ENCODE results near the gene TANK. TPM values are rescaled to one million over a fixed set of nuclear protein-coding genes. Genes with fewer than 3 reads are reported as not detected.
A peak's percentile ranks its signal among the peaks of the same experiment; 100 is the strongest.

The TANK gene
- total and polyA plus RNA-seq, 2 donors from 2014 or later = 21.2 to 56.1 TPM

GRCh38 chr2:161152302-161152701 lies 7.9 kb upstream of the TANK start:
- FAIRE-seq (no peak), DNase-seq (no peak)
- TF ChIP-seq, protein P1, sequence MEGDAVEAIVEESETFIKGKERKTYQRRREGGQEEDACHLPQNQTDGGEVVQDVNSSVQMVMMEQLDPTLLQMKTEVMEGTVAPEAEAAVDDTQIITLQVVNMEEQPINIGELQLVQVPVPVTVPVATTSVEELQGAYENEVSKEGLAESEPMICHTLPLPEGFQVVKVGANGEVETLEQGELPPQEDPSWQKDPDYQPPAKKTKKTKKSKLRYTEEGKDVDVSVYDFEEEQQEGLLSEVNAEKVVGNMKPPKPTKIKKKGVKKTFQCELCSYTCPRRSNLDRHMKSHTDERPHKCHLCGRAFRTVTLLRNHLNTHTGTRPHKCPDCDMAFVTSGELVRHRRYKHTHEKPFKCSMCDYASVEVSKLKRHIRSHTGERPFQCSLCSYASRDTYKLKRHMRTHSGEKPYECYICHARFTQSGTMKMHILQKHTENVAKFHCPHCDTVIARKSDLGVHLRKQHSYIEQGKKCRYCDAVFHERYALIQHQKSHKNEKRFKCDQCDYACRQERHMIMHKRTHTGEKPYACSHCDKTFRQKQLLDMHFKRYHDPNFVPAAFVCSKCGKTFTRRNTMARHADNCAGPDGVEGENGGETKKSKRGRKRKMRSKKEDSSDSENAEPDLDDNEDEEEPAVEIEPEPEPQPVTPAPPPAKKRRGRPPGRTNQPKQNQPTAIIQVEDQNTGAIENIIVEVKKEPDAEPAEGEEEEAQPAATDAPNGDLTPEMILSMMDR (IDR thresholded peaks at IDR 0.05; ENCODE audit: borderline replicate concordance, extremely low read depth, insufficient read depth) = no peak
- no peaks in the 10 kb centered on the region for H3K27me3 ChIP-seq (ENCODE audit: control insufficient read depth, insufficient read depth, low read length)
- no peaks in the 10 kb centered on the region for H3K36me3 ChIP-seq (ENCODE audit: control insufficient read depth in 2 of 3, insufficient read depth in 3 of 3, low read length in 3 of 3)
- intact Hi-C loops (cut with DNase I) = no loop called here
- no peak overlapping the region for H3K4me3 ChIP-seq (ENCODE audit: low read length in 3 of 3)
- peaks cover 0 to 15% (median 0%) of the 10 kb centered on the region in 3 donors for H3K9me3 ChIP-seq (ENCODE audit: control insufficient read depth in 2 of 3, insufficient read depth in 1 of 3, low read length in 3 of 3)
- H3K4me1 ChIP-seq (ENCODE audit: control insufficient read depth in 2 of 3, insufficient read depth in 2 of 3, low read depth in 1 of 3, low read length in 3 of 3) = no peaks in the 10 kb centered on the region
- H3K9ac ChIP-seq (ENCODE audit: low read length in 3 of 3) = no peak overlapping the region
- H3K27ac ChIP-seq (ENCODE audit: low read depth in 2 of 2, low read length in 2 of 2) = no peak overlapping the region

- DNase-seq (no peak), FAIRE-seq (no peak)
- peaks cover 0 to 6% (median 0%) of the 10 kb centered on the region in 3 donors for H3K36me3 ChIP-seq (ENCODE audit: control insufficient read depth in 2 of 3, insufficient read depth in 3 of 3, low read length in 3 of 3)
- H3K9me3 ChIP-seq (ENCODE audit: control insufficient read depth in 2 of 3, insufficient read depth in 1 of 3, low read length in 3 of 3) = no peaks in the 10 kb centered on the region
- TF ChIP-seq, protein P1 (IDR thresholded peaks at IDR 0.05; ENCODE audit: borderline replicate concordance, extremely low read depth, insufficient read depth) = no peak
- intact Hi-C loops (cut with DNase I) = no loop called here
- H3K4me3 ChIP-seq (ENCODE audit: low read length in 3 of 3) = no peak overlapping the region
- H3K4me1 ChIP-seq (ENCODE audit: control insufficient read depth in 2 of 3, insufficient read depth in 2 of 3, low read depth in 1 of 3, low read length in 3 of 3) = peaks cover 0 to 11% (median 5%) of the 10 kb centered on the region in 3 donors
- H3K9ac ChIP-seq (ENCODE audit: low read length in 3 of 3) = no peak overlapping the region
- no peak overlapping the region for H3K27ac ChIP-seq (ENCODE audit: low read depth in 2 of 2, low read length in 2 of 2)
- no peaks in the 10 kb centered on the region for H3K27me3 ChIP-seq (ENCODE audit: control insufficient read depth, insufficient read depth, low read length)
These were observed 1.3 kb upstream of the TANK start for GRCh38 chr2:161158882-161159281.

DNA sequence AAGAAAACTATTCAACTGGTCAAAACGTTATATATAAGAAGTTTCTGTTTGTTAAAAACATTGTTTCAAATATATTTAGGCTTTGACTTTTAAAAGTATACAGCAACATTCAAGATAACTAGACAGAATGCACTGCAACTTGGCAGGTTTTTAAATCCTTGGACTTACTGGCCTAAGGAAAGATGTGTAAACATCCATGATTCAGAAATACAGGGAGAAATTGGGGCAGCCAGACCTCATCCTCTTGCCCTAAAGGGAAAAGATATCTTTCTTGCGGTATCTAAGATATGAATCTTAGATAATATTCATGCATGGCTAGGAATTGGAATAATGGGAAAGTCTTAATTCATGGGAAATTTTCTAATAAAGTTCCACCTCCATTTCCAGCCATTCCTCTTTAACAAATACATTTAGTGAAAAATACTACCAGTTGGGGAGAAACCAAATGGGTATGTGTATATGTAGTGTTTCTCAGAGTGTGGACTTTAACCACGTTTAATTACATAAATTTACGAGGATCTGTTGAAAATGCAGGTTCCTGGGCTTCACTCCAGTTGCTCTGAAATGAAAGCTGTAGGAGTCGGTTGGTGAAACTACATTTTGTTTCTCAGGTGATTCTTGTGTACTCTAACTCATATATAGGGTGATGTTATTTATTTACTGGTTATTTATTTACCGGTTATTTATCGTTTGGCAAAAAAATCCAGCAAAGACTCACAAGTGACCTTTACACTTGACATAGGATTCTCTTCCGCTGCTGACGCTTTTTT lies 587 bp upstream of the TANK start:
- H3K9me3 ChIP-seq (ENCODE audit: control insufficient read depth in 2 of 3, insufficient read depth in 1 of 3, low read length in 3 of 3) = no peaks in the 10 kb centered on the region
- H3K27ac ChIP-seq (ENCODE audit: low read depth in 2 of 2, low read length in 2 of 2) = peak overlapping the region; percentile 53 to 71
- DNase-seq (peak in 1 of 5 donors; percentile 11), FAIRE-seq (no peak)
- H3K27me3 ChIP-seq (ENCODE audit: control insufficient read depth, insufficient read depth, low read length) = no peaks in the 10 kb centered on the region
- TF ChIP-seq, protein P1 (IDR thresholded peaks at IDR 0.05; ENCODE audit: borderline replicate concordance, extremely low read depth, insufficient read depth) = no peak
- intact Hi-C loops (cut with DNase I) = no loop called here
- H3K4me3 ChIP-seq (ENCODE audit: low read length in 3 of 3) = peak overlapping the region; percentile 77 to 92 (median 81)
- H3K9ac ChIP-seq (ENCODE audit: low read length in 3 of 3) = peak overlapping the region in 2 of 3 donors; percentile 41 to 56
- peaks cover 0 to 11% (median 5%) of the 10 kb centered on the region in 3 donors for H3K4me1 ChIP-seq (ENCODE audit: control insufficient read depth in 2 of 3, insufficient read depth in 2 of 3, low read depth in 1 of 3, low read length in 3 of 3)
- peaks cover 0 to 10% (median 0%) of the 10 kb centered on the region in 3 donors for H3K36me3 ChIP-seq (ENCODE audit: control insufficient read depth in 2 of 3, insufficient read depth in 3 of 3, low read length in 3 of 3)

Data from kidney (tissue), 14 donors.